ENCODE data around the gene MDC1.
"Not testable (repeated sequence)": the region's sequence is repeated elsewhere in the genome, so short reads cannot be mapped to it uniquely, and the experiment has no call there.

DNA sequence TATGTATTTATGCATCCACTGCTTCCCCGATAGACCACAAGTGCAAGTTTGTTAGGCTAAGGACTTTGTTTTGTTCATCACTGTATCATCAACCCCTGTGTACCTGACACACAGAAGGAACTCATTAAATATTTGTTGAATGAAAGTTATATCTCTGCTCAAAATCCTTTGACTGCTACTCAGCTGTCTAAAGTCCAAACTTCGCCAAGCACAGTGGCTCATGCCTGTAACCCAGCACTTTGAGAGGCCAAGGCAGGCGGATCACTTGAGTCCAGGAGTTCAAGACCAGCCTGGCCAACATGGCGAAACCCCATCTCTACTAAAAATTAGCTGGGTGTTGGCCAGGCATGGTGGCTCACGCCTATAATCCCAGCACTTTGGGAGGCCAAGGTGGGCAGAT, 59.2 kb downstream of the MDC1 start:
- TF ChIP-seq, protein P1, sequence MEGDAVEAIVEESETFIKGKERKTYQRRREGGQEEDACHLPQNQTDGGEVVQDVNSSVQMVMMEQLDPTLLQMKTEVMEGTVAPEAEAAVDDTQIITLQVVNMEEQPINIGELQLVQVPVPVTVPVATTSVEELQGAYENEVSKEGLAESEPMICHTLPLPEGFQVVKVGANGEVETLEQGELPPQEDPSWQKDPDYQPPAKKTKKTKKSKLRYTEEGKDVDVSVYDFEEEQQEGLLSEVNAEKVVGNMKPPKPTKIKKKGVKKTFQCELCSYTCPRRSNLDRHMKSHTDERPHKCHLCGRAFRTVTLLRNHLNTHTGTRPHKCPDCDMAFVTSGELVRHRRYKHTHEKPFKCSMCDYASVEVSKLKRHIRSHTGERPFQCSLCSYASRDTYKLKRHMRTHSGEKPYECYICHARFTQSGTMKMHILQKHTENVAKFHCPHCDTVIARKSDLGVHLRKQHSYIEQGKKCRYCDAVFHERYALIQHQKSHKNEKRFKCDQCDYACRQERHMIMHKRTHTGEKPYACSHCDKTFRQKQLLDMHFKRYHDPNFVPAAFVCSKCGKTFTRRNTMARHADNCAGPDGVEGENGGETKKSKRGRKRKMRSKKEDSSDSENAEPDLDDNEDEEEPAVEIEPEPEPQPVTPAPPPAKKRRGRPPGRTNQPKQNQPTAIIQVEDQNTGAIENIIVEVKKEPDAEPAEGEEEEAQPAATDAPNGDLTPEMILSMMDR (IDR thresholded peaks at IDR 0.05), result not testable (repeated sequence)
- TF ChIP-seq EP300 (IDR thresholded peaks at IDR 0.05), result not testable (repeated sequence)

All from tibial nerve (tissue), 4 donors.